Left lobe of liver (tissue), 2 donors: Measurements from ENCODE around the gene SUSD3. TPM values are rescaled to one million over a fixed set of nuclear protein-coding genes. Genes with fewer than 3 reads are reported as not detected.

Experiments
- ATAC-seq: fragments of 200-7000 bp; cut with Tn5 transposase; one replicate; pipeline ENCODE4 v1.9.1; 2020; ENCODE audit warnings: mild to moderate bottlenecking, moderate library complexity
- DNase-seq: peaks from one replicate; pipeline ENCODE4 v3.0.0-alpha.2; 2020; ENCODE audit warnings: low spot score
- total RNA-seq: library from RNA; stranded (reverse); gene quantifications from one replicate; pipeline ENCODE4 v1.2.1, GENCODE V29; 2021
- donor health status: DM: no; HTN: no; CAD: no; lungs with moderate emphysema.
- donor health status: DM: no; HTN: yes; CAD: no.

The SUSD3 gene
- total RNA-seq, 1 donor from 2014 or later = 49.7 TPM

- ATAC-seq (peak; percentile 73), DNase-seq (peak; percentile 90)
These were observed 75.1 kb downstream of the SUSD3 start for GRCh38 chr9:93133681-93134014.

GRCh38 chr9:93134015-93134739 lies 75.7 kb downstream of the SUSD3 start, which contains the start of gene NINJ1:
Gene NINJ1, minus strand, starts transcription at chr9:93134251. Its CDS starts 34 bp downstream, at chr9:93134217.
- peak; percentile 79 for DNase-seq
- ATAC-seq = peak; percentile 79

Other genes starting within 250 kb of the SUSD3 start
- gene ZNF484, start 180.7 kb upstream of the SUSD3 start, total RNA-seq = 2.1 TPM
- gene FGD3, start 111.2 kb upstream of the SUSD3 start, total RNA-seq = 2.3 TPM
- 8.5 TPM for gene CARD19, start 37.5 kb downstream of the SUSD3 start, total RNA-seq
- 53.3 TPM for gene NINJ1, start 75.5 kb downstream of the SUSD3 start, total RNA-seq
- gene WNK2, start 125.4 kb downstream of the SUSD3 start, total RNA-seq = 3.7 TPM